GM12873 (cell line): ENCODE results near the gene FAM98C.

Experiments
- TF ChIP-seq, protein P1 (sequence below): IDR thresholded peaks from 2 replicates; pipeline ENCODE4 v1.5.1; 2012; ENCODE audit warnings: low read depth, mild to moderate bottlenecking, moderate library complexity, low read length, control low read depth; ENCODE audit not compliant: insufficient read depth; ENCODE audit errors: missing control alignments

The FAM98C gene

DNA sequence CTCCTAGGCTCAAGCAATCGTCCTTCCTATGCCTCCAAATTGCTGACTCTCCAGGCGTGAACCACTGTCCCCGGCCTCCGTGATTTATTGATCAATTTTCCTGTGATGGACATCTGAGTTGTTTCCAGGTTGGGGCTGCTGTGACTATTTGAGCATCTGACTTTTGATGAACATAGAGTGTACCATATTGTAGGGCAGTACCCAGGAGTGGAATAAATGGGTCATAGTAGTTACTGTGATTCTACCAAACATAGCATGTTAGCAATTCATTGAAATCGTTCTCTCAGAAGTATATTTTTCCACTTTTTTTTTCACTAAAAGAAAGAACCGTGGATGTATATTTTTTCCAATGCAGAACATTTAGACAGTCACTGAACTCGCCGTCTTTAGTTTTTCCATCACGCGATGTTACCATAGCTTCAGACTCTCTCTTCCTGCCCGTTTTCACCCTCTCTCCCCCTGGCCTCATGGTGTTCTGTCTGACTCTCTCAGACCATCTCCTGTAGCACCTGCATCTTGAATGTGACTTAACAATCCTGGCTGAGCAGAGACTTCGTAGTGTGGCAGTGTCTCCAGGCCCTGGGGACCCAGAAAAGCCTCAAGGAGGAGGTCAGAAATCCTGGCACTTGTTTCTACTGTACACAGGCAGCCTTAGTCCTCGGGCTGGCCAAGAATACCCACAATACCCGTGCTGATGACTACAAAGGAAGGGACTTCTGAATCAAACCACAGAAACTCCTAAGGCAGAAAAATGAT, 26.3 kb downstream of the FAM98C start:
- TF ChIP-seq, protein P1, sequence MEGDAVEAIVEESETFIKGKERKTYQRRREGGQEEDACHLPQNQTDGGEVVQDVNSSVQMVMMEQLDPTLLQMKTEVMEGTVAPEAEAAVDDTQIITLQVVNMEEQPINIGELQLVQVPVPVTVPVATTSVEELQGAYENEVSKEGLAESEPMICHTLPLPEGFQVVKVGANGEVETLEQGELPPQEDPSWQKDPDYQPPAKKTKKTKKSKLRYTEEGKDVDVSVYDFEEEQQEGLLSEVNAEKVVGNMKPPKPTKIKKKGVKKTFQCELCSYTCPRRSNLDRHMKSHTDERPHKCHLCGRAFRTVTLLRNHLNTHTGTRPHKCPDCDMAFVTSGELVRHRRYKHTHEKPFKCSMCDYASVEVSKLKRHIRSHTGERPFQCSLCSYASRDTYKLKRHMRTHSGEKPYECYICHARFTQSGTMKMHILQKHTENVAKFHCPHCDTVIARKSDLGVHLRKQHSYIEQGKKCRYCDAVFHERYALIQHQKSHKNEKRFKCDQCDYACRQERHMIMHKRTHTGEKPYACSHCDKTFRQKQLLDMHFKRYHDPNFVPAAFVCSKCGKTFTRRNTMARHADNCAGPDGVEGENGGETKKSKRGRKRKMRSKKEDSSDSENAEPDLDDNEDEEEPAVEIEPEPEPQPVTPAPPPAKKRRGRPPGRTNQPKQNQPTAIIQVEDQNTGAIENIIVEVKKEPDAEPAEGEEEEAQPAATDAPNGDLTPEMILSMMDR: no peak

DNA sequence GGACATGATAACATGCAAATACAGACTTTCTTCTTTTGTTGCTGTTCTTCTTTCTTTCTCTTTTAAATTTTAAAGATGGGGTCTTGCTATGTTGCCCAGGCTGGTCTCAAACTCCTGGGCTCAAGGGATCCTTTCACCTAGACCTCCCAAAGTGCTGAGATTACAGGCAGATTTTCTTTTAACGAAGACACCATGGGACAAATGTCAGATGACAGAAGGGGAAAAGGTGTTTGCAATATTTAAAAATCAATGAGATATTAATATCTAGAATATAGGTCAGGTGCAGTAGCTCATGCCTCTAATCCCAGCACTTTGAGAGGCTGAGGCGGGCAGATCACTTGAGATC, 26.9 kb downstream of the FAM98C start:
- TF ChIP-seq, protein P1: no peak

DNA sequence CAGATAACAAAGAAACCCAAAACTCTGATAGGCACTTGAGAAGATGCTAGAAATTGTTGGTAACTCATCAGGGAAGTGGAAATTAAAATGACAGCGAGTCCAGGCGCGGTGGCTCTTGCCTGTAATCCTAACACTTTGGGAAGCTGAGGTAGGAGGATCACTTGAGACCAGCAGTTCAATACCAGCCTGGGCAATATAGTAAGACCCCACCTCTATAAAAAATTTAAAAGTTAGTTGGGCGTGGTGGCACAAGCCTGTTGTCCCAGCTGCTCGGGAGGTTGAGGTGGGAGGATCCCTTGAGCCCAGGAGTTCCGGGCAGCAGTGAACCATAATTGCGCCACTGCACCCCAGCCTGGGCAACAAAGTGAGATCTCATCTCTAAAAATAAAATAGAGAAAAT, 28.0 kb downstream of the FAM98C start:
- TF ChIP-seq, protein P1: no peak

DNA sequence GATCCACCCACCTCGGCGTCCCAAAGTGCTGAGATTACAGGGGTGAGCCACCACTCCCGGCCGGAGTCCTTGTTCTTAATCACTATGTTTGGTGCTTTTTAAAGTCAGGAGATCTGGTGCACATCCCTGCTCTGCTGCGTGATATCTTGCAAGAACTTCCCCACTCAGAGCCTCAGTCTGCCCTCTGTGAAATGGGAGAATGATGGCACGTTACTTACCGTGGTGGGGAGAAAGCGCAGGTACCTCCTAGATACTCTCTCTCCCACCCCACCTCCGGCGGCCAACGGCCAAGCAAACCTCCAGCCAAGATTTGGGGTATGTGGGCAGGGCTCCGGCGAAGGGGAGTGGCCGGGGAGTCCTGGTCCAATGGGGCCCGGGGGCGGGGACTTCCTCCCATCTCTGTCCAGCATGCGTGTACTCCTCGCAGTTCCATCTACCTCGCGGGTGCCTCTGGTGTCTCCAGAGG, 30.4 kb downstream of the FAM98C start, which contains the start of gene RYR1:
Gene RYR1 (plus strand): TSS at position 424 of the 466 bp plus-strand sequence. CDS start 139 bp downstream, outside the sequence.
- TF ChIP-seq, protein P1: no peak

DNA sequence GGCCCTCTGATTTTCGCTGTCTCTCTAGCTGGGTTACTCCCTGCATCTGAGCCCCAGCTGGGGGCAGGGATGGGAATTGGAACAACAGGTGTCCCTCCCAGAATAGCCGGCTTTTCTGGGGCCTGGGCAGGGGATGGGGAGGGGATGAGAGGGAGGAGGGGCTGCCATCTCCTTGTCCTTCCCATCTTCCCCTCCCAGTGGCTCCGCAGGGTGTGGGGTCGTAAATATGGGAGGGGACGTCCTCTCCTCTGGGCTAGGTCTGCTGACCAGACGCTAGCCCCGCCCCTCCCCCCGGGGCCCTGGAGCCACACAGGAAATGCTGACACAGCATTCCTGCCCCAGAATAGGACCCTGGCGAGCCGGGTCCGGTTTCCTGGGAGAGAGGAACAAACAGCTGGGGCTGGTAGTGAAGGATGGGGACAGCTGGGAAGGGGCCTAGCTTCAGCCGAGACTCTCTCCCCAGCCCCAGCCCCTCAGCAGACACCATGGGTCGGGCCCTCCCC, 31.7 kb downstream of the FAM98C start:
- TF ChIP-seq, protein P1: no peak

DNA sequence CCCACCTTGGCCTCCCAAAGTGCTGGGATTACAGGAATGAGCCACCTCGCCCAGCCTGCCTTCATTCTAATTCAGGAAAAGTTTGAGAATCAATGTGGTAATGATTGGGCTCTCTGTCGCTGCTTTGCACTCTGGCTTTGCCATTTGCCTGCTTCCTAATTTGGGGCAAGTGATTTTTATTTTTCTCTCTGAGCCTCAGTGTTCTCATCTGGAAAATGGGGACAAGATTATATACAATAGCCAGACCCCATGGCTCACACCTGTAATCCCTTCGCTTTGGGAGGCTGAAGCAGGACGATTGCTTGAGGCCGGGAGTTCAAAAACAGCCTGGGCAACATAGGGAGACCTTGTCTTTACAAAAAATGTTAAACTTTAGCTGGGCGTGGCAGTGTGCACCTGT, 34.4 kb downstream of the FAM98C start:
- TF ChIP-seq, protein P1: no peak

DNA sequence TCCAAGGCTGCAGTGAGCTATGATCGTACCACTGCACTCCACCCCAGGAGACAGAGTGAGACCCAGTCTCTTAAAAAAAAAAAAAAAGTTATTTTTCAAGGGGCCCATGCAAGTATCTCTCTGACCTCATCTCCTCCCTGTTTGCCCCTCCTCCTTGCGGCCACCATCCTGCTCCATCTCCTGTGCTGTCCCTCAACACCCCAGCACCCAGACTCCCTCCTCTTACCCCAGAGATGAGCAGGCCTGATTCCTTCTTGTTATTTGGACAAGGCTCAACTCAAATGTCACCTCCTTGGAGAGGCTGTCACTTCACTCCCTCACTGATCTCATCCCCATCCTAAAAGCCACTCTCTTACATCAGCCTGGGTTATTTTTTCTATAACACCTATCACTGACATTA, 35.0 kb downstream of the FAM98C start:
- TF ChIP-seq, protein P1: no peak
